Adrenal gland (tissue), 12 donors: ENCODE data around the gene ITGB5. TPM values are rescaled to one million over a fixed set of nuclear protein-coding genes. Genes with fewer than 3 reads are reported as not detected.

Experiments used
- DNase-seq, 7 donors: peaks; one replicate each; pipeline ENCODE4 v3.0.0-alpha.2; 2019 to 2020
- H3K27ac ChIP-seq, 5 donors: fragments of 200-600 bp; sonication (generic) in 4 of 5; 1 replicate in 3 of 5; 2 replicates in 2 of 5; pipeline versions ENCODE4 v1.5.1 to v1.8.0; 2016 to 2020; ENCODE audit warnings: mild to moderate bottlenecking in 1 of 5
- H3K27me3 ChIP-seq: fragments of 200-600 bp; 2 replicates; pipeline ENCODE4 v1.8.0; 2021
- H3K36me3 ChIP-seq, 2 donors: fragments of 200-600 bp; replicated peaks in 1 of 2; 1 replicate in 1 of 2; 2 replicates in 1 of 2; pipeline versions ENCODE4 v1.5.1 to v1.8.0; 2018 to 2022
- H3K4me1 ChIP-seq, 2 donors: fragments of 200-600 bp; replicated peaks in 1 of 2; 1 replicate in 1 of 2; 2 replicates in 1 of 2; pipeline versions ENCODE4 v1.5.1 to v1.8.0; 2018 to 2021
- H3K4me3 ChIP-seq, 4 donors: fragments of 200-600 bp; sonication (generic) in 3 of 4; one replicate each; pipeline ENCODE4 v1.5.1; 2016 to 2018
- H3K9me3 ChIP-seq, 3 donors: fragments of 200-600 bp; sonication (generic) in 1 of 3; replicated peaks in 1 of 3; 1 replicate in 2 of 3; 2 replicates in 1 of 3; pipeline versions ENCODE4 v1.5.1 to v1.8.0; 2016 to 2021
- POLR2A ChIP-seq, 2 donors: fragments of 450-650 bp; IDR thresholded peaks; one replicate each; pipeline ENCODE4 v1.6.1; 2017; ENCODE audit warnings: antibody characterized with exemption in 2 of 2, mild to moderate bottlenecking in 2 of 2, moderate library complexity in 1 of 2
- WGBS, 4 donors: extraction: QIAGEN DNeasy Blood & Tissue Kit in 2 of 4; methylation state at CpG; one replicate each; pipeline versions ENCODE4 v1.1.5 to v1.1.7; 2013 to 2017; 5-methylcytosine and 5-hydroxymethylcytosine counted together
- intact Hi-C, 2 donors: fragments of 100-400 bp; cut with DNase I; formaldehyde crosslinking; loops; one replicate each; pipeline versions ENCODE4 v1.14.1 to v1.15.0; 2022 to 2023
- polyA plus RNA-seq, 3 donors: library from polyadenylated mRNA; stranded (reverse); fragments of 200-250 nt in 2 of 3; fragments of 350-450 nt in 1 of 3; fragmentation: Illumina TruSeq in 1 of 3; extraction: RNeasy Lipid Tissue Mini Kit (QIAGEN cat#74804) in 1 of 3; gene quantifications; one replicate each; pipeline ENCODE4 v1.2.3, GENCODE V29; 2013 to 2014
- total RNA-seq, 9 donors: library from RNA; depleted of rRNA in 4 of 9; stranded (reverse); fragments of >200 nt in 4 of 9; fragments of 120-200 nt in 1 of 9; fragmentation: NEBNext Ultra II Directional in 1 of 9; extraction: Animal tissue kit (Norgen Biotek cat#: 25700) in 1 of 9; gene quantifications; one replicate each; pipeline versions ENCODE4 v1.1.0 to v1.2.4, GENCODE V29; 2013 to 2023
- TF ChIP-seq, protein P1 (sequence below), 6 experiments: fragments of 450-650 bp in 4 of 6; fragments of 200-600 bp in 2 of 6; sonication (generic) in 1 of 6; IDR thresholded peaks; 1 replicate in 5 of 6; 2 replicates in 1 of 6; pipeline versions ENCODE4 v1.5.1 to v1.8.0; 2016 to 2021; ENCODE audit warnings: antibody characterized with exemption in 6 of 6, mild to moderate bottlenecking in 2 of 6, moderate library complexity in 1 of 6
- donor health status: healthy with polysubstance abuse.
- donor health status: Bipolar disorder and iron deficiency.
- donor health status: DM: yes; HTN: yes; CAD: no.
- donor health status: DM: no; HTN: no; CAD: no.
- donor health status: DM: no; HTN: no; CAD: no.
- donor health status: DM: yes; HTN: yes; CAD: no.

Gene ITGB5
- total and polyA plus RNA-seq, 12 donors: 9.4 to 404 (median 94.8) TPM

DNA sequence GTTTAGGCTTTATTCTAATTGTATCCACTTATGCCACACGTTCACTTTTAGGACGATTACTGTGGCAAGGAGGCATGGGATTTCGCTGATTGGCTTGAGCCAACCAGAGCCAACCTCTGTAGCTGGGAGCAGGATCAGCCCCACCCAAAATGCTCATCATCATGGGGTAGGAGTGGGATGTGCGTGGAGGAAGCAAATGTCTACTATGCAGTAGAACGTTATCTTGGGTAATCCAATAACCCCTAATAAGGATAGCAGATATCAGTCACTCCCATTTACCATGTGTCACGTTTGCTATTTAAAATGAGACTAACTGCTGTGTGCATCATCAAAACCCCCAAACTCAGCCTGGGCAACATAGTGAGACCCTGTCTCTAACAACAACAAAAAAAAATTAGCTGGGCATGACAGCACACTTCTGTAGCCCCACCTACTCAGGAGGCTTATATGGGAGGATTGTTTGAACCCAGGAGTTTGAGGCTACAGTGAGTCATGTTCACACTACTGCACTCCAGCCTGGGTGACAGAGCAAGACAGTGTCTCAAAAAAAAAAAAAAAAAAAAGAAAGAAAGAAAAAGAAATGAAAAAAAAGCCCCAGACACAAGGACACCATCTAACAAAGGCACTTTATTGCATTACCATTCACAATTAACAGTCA is 17.8 kb upstream of the ITGB5 start:
- no peak for DNase-seq
- Histone ChIP-seq H3K27ac (no peak overlapping the region), H3K27me3 (no peaks in the 10 kb centered on the region), H3K4me3 (no peak overlapping the region), H3K36me3 (no peaks in the 10 kb centered on the region), H3K9me3 (no peaks in the 10 kb centered on the region), H3K4me1 (peaks cover 0 to 7% of the 10 kb centered on the region in 2 donors)
- TF ChIP-seq POLR2A (IDR thresholded peaks at IDR 0.05): no peak
- intact Hi-C loops: loop anchor here (5.0 kb wide), 2 partner anchors 123 to 143 kb away; no protein-coding TSS in a partner anchor
- 67 to 76% (median 70%) methylated on average over 6 of the region's 6 CpGs for WGBS, 4 donors

DNA sequence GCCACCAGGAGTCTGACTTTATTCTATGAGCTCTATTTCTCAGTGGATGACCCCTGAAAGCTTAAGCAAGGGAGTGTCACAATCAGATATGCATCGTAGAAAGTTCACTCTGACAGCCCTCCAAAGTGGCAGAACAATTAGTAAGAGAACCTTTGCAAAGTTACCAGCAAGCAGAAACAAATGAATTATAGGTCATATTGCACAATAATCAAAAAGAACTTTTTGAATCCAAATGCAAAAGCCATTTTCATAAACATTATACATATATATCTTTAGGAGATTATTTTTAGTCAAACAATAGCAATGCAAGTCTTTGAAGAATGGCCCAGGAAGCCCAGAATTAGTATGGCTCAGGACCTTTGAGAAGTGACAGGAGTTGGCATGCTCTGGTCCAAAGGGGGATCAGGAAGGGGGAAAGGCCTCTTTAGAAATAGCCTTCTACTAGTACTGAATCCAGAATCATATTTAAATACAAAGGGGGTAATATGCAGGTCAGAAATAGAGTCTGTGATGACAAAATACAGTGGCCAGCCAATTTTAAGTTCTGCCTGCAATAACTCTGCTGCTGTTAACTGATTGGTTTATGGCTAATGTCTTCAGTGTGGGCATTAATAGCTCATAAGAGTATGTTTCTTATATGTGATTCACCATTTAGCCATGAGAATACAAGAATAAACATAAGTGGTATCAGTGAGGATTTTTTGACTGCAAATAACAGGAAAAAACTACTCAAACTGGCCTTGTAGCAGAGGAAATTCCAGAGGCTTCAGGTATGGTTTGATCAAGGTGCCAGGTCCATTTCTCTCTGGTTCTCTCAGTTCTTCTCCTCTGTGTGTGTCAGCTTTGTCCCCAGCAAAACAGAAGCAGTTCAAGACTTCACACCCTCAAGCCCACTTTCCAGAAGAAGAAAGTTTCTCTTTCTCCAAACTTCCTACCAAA is 17.0 kb upstream of the ITGB5 start:
- intact Hi-C loops: loop anchor here (5.0 kb wide), 2 partner anchors 122 to 142 kb away; no protein-coding TSS in a partner anchor
- no peak overlapping the region for H3K4me3 ChIP-seq
- H3K4me1 ChIP-seq: peaks cover 0 to 7% of the 10 kb centered on the region in 2 donors
- no peaks in the 10 kb centered on the region for H3K36me3 ChIP-seq
- no peak overlapping the region for H3K27ac ChIP-seq
- TF ChIP-seq, protein P1, sequence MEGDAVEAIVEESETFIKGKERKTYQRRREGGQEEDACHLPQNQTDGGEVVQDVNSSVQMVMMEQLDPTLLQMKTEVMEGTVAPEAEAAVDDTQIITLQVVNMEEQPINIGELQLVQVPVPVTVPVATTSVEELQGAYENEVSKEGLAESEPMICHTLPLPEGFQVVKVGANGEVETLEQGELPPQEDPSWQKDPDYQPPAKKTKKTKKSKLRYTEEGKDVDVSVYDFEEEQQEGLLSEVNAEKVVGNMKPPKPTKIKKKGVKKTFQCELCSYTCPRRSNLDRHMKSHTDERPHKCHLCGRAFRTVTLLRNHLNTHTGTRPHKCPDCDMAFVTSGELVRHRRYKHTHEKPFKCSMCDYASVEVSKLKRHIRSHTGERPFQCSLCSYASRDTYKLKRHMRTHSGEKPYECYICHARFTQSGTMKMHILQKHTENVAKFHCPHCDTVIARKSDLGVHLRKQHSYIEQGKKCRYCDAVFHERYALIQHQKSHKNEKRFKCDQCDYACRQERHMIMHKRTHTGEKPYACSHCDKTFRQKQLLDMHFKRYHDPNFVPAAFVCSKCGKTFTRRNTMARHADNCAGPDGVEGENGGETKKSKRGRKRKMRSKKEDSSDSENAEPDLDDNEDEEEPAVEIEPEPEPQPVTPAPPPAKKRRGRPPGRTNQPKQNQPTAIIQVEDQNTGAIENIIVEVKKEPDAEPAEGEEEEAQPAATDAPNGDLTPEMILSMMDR (IDR thresholded peaks at IDR 0.05): no peak
- TF ChIP-seq POLR2A (IDR thresholded peaks at IDR 0.05): no peak
- H3K27me3 ChIP-seq: no peaks in the 10 kb centered on the region
- WGBS, 4 donors: 80 to 85% (median 82%) methylated on average over 1 of the region's 1 CpG
- no peaks in the 10 kb centered on the region for H3K9me3 ChIP-seq
- no peak for DNase-seq

DNA sequence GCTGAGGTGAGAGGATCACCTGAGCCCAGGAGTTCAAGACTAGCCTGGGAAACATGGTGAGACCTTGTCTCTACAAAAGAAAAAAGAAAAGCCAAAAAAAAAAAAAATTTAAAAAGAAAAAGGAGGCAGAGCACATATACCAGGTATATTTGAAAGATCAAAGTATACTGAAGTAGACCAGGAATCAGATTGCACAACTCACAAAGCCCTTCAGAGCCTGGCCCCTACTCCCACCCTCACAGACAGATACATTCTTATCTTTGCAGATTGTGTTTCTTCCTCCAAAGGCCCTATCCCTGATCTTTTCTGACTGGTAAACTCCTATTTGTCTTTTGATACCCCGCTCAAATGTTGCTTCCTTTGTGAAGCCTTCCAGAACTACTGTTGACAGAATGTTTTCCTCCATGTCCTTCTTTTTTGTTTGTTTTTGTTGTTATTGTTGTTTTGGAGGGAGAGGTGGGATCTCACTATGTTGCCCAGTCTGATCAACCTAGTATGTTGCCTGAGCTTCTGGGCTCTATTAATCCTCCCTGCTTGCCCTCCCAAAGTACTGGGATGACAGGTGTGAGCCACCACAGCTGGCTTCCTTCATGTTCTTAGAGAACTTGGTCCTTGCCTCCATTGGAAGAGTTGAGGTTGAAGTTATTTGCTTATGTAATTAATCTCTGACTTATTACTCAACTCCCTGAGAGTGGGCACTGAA is 9.8 kb upstream of the ITGB5 start:
- H3K36me3 ChIP-seq: no peaks in the 10 kb centered on the region
- H3K9me3 ChIP-seq: no peaks in the 10 kb centered on the region
- peaks cover 0 to 7% of the 10 kb centered on the region in 2 donors for H3K4me1 ChIP-seq
- no peak for TF ChIP-seq POLR2A (IDR thresholded peaks at IDR 0.05)
- TF ChIP-seq, protein P1 (IDR thresholded peaks at IDR 0.05): no peak
- H3K4me3 ChIP-seq: no peak overlapping the region
- intact Hi-C loops: no loop called here
- 94 to 100% (median 99%) methylated on average over 1 of the region's 1 CpG for WGBS, 4 donors
- H3K27me3 ChIP-seq: no peaks in the 10 kb centered on the region
- DNase-seq: no peak
- H3K27ac ChIP-seq: no peak overlapping the region

DNA sequence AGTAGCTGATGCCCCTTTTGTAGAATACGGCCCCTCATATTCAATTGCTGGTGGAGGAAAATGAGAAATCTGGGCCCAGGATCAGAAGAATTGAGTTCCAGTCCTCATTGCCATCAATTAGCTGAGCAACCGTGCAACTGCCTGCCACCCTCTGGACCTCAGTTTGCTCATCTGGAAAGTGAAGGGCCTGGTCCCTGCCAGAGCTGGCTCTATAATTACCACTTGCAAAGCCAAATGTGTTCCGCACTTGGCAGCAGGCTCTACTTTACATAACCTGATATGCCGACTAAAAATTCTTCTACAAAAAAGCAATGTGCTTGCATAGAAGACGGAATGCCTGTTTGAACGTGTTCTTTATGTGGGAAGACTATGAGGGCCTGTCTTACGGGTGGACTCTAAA is 8.6 kb upstream of the ITGB5 start:
- TF ChIP-seq POLR2A (IDR thresholded peaks at IDR 0.05): no peak
- TF ChIP-seq, protein P1 (IDR thresholded peaks at IDR 0.05): no peak
- no peaks in the 10 kb centered on the region for H3K36me3 ChIP-seq
- no peak overlapping the region for H3K27ac ChIP-seq
- no peak for DNase-seq
- intact Hi-C loops: no loop called here
- WGBS, 4 donors: 91 to 96% (median 93%) methylated on average over 7 of the region's 7 CpGs
- H3K4me1 ChIP-seq: peaks cover 0 to 3% of the 10 kb centered on the region in 2 donors
- no peak overlapping the region for H3K4me3 ChIP-seq
- H3K27me3 ChIP-seq: no peaks in the 10 kb centered on the region
- no peaks in the 10 kb centered on the region for H3K9me3 ChIP-seq
